NB4 (cell line): ENCODE data around the gene TRAF3.

Source experiments
- MYC ChIP-seq: IDR thresholded peaks from 2 replicates; pipeline ENCODE4 v1.6.1; 2011; ENCODE audit warnings: low read depth, low read length
- POLR2A ChIP-seq: IDR thresholded peaks from 2 replicates; pipeline ENCODE4 v1.6.1; 2011; ENCODE audit warnings: mild to moderate bottlenecking; ENCODE audit not compliant: insufficient read length; ENCODE audit errors: extremely low read depth
- TF ChIP-seq, protein P1 (sequence below): IDR thresholded peaks from one replicate; pipeline ENCODE4 v1.5.1; 2012; ENCODE audit warnings: low read depth, low read length

DNA sequence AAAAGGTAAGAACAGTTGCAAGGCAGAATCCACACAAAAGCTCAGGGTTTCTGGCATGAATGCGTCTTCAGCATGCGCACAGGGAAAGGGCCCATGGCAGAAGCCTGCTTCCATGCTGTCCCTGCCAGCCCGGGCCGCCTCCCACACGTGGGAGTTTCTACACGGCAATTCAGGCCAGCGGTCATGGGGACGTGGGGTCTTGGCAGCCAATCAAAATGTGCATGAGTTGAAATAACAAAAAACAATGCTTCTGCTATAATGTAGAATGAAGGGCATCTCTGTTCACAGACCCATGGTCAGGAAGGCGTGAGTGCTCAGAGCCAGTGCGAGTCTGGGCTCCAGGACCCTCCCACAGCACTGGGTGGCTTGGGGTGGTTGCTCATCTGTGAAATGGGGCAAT, 173.8 kb downstream of the TRAF3 start:
- TF ChIP-seq, protein P1, sequence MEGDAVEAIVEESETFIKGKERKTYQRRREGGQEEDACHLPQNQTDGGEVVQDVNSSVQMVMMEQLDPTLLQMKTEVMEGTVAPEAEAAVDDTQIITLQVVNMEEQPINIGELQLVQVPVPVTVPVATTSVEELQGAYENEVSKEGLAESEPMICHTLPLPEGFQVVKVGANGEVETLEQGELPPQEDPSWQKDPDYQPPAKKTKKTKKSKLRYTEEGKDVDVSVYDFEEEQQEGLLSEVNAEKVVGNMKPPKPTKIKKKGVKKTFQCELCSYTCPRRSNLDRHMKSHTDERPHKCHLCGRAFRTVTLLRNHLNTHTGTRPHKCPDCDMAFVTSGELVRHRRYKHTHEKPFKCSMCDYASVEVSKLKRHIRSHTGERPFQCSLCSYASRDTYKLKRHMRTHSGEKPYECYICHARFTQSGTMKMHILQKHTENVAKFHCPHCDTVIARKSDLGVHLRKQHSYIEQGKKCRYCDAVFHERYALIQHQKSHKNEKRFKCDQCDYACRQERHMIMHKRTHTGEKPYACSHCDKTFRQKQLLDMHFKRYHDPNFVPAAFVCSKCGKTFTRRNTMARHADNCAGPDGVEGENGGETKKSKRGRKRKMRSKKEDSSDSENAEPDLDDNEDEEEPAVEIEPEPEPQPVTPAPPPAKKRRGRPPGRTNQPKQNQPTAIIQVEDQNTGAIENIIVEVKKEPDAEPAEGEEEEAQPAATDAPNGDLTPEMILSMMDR = no peak
- TF ChIP-seq POLR2A (no peak), MYC (no peak)
